Endothelial cell of umbilical vein (primary cell): ENCODE data around the gene SPSB1. TPM values are rescaled to one million over a fixed set of nuclear protein-coding genes. Genes with fewer than 3 reads are reported as not detected.

Source experiments
- BruUV-seq: library from RNA; stranded (reverse); fragments of 400-500 nt; replicated peaks from 2 replicates; lab custom pipeline; 2021; lab: Mats Ljungman, UMichigan
- CTCF ChIA-PET: fragments of 300-600, 350-600 bp; sonication (Branson Sonifier 250); formaldehyde crosslinking; loops from one replicate; lab custom pipeline; 2021; ENCODE audit warnings: antibody characterized with exemption, inconsistent platforms; lab: Charles Lee
- POLR2A ChIA-PET: fragments of 300-600, 350-600 bp; sonication (Branson Sonifier 250); formaldehyde crosslinking; loops from one replicate; lab custom pipeline; 2021; ENCODE audit warnings: antibody characterized with exemption, inconsistent platforms; lab: Charles Lee
- DNase-seq: peaks from one replicate; pipeline ENCODE4 v3.0.0-alpha.2; 2011; ENCODE audit warnings: low read depth, low spot score
- FAIRE-seq: peaks from 2 replicates; lab custom pipeline; 2011; peaks lifted over from hg19 to GRCh38; lab: Jason Lieb, UNC
- H2AFZ ChIP-seq: 2 replicates; pipeline ENCODE4 v1.6.0; 2012; ENCODE audit warnings: low read depth, low read length, control low read depth, inconsistent platforms
- H3K27ac ChIP-seq: 2 replicates; pipeline ENCODE4 v1.5.1; 2011; ENCODE audit warnings: low read depth, mild to moderate bottlenecking, control low read depth, low read length, moderate library complexity; ENCODE audit not compliant: insufficient read depth
- H3K27me3 ChIP-seq, 2 experiments: 2 replicates each; pipeline versions ENCODE4 v1.6.0 to v1.6.1; 2011; ENCODE audit warnings: low read length in 2 of 2, mixed read lengths in 1 of 2; ENCODE audit not compliant: control insufficient read depth in 2 of 2, insufficient read depth in 2 of 2
- H3K36me3 ChIP-seq, 2 experiments: 2 replicates in 1 of 2; 3 replicates in 1 of 2; pipeline ENCODE4 v1.5.1; 2011; ENCODE audit warnings: low read length in 2 of 2, mild to moderate bottlenecking in 1 of 2, moderate library complexity in 1 of 2; ENCODE audit not compliant: control insufficient read depth in 2 of 2, insufficient read depth in 2 of 2; ENCODE audit errors: extremely low read depth in 1 of 2
- H3K4me1 ChIP-seq: 3 replicates; pipeline ENCODE4 v1.5.1; 2011; ENCODE audit warnings: mild to moderate bottlenecking, low read length; ENCODE audit not compliant: control insufficient read depth, insufficient read depth; ENCODE audit errors: extremely low read depth
- H3K4me2 ChIP-seq: 2 replicates; pipeline ENCODE4 v1.6.1; 2011; ENCODE audit warnings: low read length, control low read depth, mixed read lengths; ENCODE audit not compliant: insufficient read depth
- H3K4me3 ChIP-seq, 3 experiments: fragments of 200-600 bp in 1 of 3; sonication (generic), shearing (Covaris generic) in 1 of 3; replicated peaks in 1 of 3; 2 replicates each; pipeline ENCODE4 v1.5.1; 2011 to 2016; ENCODE audit warnings: control low read depth in 3 of 3, low read length in 3 of 3, mild to moderate bottlenecking in 2 of 3, inconsistent platforms in 1 of 3, low read depth in 1 of 3, moderate library complexity in 1 of 3; ENCODE audit not compliant: insufficient read depth in 1 of 3
- H3K79me2 ChIP-seq: 2 replicates; pipeline ENCODE4 v1.6.0; 2012; ENCODE audit warnings: low read length, inconsistent platforms; ENCODE audit not compliant: control insufficient read depth, insufficient read depth
- H3K9ac ChIP-seq: replicated peaks from 2 replicates; pipeline ENCODE3; 2011; ENCODE audit warnings: low read length, control low read depth; ENCODE audit not compliant: insufficient read depth; ENCODE audit errors: extremely low read depth
- H3K9me1 ChIP-seq: replicated peaks from 3 replicates; pipeline ENCODE4 v1.6.0; 2011; ENCODE audit warnings: mild to moderate bottlenecking, low read length; ENCODE audit not compliant: control insufficient read depth, insufficient read depth; ENCODE audit errors: extremely low read depth
- H3K9me3 ChIP-seq: replicated peaks from 2 replicates; pipeline ENCODE4 v1.5.1; 2012; ENCODE audit warnings: low read length, inconsistent platforms; ENCODE audit not compliant: control insufficient read depth, insufficient read depth
- H4K20me1 ChIP-seq: replicated peaks from 2 replicates; pipeline ENCODE3; 2011; ENCODE audit warnings: mild to moderate bottlenecking, low read length; ENCODE audit not compliant: control insufficient read depth, insufficient read depth; ENCODE audit errors: extremely low read depth
- FOS ChIP-seq: IDR thresholded peaks from 2 replicates; pipeline ENCODE4 v1.6.1; 2011; ENCODE audit warnings: mild to moderate bottlenecking, low read length, moderate library complexity, borderline replicate concordance; ENCODE audit not compliant: insufficient read depth
- GATA2 ChIP-seq: IDR thresholded peaks from 2 replicates; pipeline ENCODE4 v1.7.0; 2011; ENCODE audit warnings: low read depth, mild to moderate bottlenecking, moderate library complexity, mixed read lengths, low read length; ENCODE audit not compliant: insufficient read length, insufficient read depth
- MYC ChIP-seq: IDR thresholded peaks from one replicate; pipeline ENCODE4 v1.6.1; 2011; ENCODE audit warnings: mild to moderate bottlenecking, low read depth, low read length
- POLR2A ChIP-seq: IDR thresholded peaks from 2 replicates; pipeline ENCODE4 v1.6.1; 2012; ENCODE audit warnings: low read depth, mild to moderate bottlenecking, control low read depth, low read length
- POLR2AphosphoS5 ChIP-seq: IDR thresholded peaks from 2 replicates; pipeline ENCODE4 v1.6.1; 2012; ENCODE audit warnings: low read depth, mild to moderate bottlenecking, control low read depth, low read length, moderate library complexity; ENCODE audit not compliant: insufficient read depth
- dilution Hi-C: fragments of 300-500 bp; cut with MboI; formaldehyde crosslinking; loops from one replicate; pipeline ENCODE4 v1.15.0; 2019; ENCODE audit warnings: low sequenced_read_pairs; ENCODE audit not compliant: extremely low pct_ligation_motif_present
- intact Hi-C: fragments of 100-400 bp; cut with micrococcal nuclease; formaldehyde crosslinking; loops from one replicate; pipeline ENCODE4 v1.10.0; 2022
- polyA plus RNA-seq, 4 experiments: library from polyadenylated mRNA; depleted of rRNA in 3 of 4; stranded (reverse) in 3 of 4; unstranded in 1 of 4; fragments of >200 nt; gene quantifications; 2 replicates each; pipeline versions ENCODE4 v1.2.1 to v1.2.3, GENCODE V29; 2011 to 2012; ENCODE audit warnings: missing spikeins in 1 of 4
- total RNA-seq: library from RNA; stranded (reverse); gene quantifications from 2 replicates; pipeline ENCODE4 v1.2.3, GENCODE V29; 2021
- TF ChIP-seq, protein P1 (sequence below): IDR thresholded peaks from 2 replicates; pipeline ENCODE4 v1.6.1; 2011; ENCODE audit not compliant: insufficient read depth, insufficient read length
- TF ChIP-seq, protein P2 (sequence below), 2 donors: IDR thresholded peaks; 1 replicate in 1 of 2; 2 replicates in 1 of 2; pipeline ENCODE4 v1.5.1; 2011; ENCODE audit warnings: low read length in 2 of 2, mild to moderate bottlenecking in 2 of 2, moderate library complexity in 2 of 2, control low read depth in 1 of 2, inconsistent platforms in 1 of 2, low read depth in 1 of 2; ENCODE audit not compliant: insufficient read depth in 1 of 2; ENCODE audit errors: extremely low read depth in 1 of 2

Gene SPSB1
- total and polyA plus RNA-seq, 2 donors (not counting 3 experiments of a cell fraction or from before 2014, with no cell fraction given), result 41.9 to 61.2 TPM

DNA sequence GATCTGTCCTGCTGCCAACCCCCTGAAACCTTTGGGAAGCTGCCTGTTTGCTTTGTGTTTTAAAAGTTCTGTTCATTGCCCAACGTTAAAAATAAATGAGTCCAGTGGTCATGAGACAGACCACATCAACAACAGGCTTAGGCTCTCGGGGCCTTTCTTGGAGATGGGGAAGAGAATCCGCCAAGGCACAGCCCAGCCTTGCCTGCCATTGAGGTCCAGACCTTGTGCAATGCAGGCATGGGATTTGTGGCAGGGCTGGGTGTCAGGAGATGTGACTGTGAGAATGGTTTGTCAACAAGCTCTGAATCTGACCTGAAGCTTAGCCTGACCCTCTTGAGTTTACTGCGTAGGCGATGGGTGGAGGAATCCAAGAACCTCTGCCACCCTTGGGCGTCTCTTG, 4.2 kb downstream of the SPSB1 start:
- peaks cover 15% of the 10 kb centered on the region for H3K4me1 ChIP-seq
- no TSS peak for BruUV-seq
- H3K27ac ChIP-seq, result no peak overlapping the region
- no peaks in the 10 kb centered on the region for H4K20me1 ChIP-seq
- no peak overlapping the region for H2AFZ ChIP-seq
- no peak for TF ChIP-seq POLR2A
- TF ChIP-seq FOS, result no peak
- TF ChIP-seq, protein P1, sequence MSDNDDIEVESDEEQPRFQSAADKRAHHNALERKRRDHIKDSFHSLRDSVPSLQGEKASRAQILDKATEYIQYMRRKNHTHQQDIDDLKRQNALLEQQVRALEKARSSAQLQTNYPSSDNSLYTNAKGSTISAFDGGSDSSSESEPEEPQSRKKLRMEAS, result no peak
- TF ChIP-seq POLR2AphosphoS5, result no peak
- TF ChIP-seq, protein P2, sequence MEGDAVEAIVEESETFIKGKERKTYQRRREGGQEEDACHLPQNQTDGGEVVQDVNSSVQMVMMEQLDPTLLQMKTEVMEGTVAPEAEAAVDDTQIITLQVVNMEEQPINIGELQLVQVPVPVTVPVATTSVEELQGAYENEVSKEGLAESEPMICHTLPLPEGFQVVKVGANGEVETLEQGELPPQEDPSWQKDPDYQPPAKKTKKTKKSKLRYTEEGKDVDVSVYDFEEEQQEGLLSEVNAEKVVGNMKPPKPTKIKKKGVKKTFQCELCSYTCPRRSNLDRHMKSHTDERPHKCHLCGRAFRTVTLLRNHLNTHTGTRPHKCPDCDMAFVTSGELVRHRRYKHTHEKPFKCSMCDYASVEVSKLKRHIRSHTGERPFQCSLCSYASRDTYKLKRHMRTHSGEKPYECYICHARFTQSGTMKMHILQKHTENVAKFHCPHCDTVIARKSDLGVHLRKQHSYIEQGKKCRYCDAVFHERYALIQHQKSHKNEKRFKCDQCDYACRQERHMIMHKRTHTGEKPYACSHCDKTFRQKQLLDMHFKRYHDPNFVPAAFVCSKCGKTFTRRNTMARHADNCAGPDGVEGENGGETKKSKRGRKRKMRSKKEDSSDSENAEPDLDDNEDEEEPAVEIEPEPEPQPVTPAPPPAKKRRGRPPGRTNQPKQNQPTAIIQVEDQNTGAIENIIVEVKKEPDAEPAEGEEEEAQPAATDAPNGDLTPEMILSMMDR (IDR thresholded peaks at IDR 0.05; ENCODE audit: extremely low read depth in 1 of 2, insufficient read depth in 1 of 2, low read depth in 1 of 2, low read length in 2 of 2), result no peak
- ChIA-PET POLR2A (no interaction called here), CTCF (interaction anchor here (1.4 to 1.8 kb wide), 4 partner anchors 8 to 194 kb away, joined by 4 to 6 read pairs (median 4); no protein-coding TSS in a partner anchor)
- no peak for DNase-seq
- no peaks in the 10 kb centered on the region for H3K27me3 ChIP-seq
- no peak overlapping the region for H3K4me2 ChIP-seq
- peaks cover 0 to 8% of the 10 kb centered on the region in 2 experiments for H3K36me3 ChIP-seq
- H3K9ac ChIP-seq, result no peak overlapping the region
- peaks cover 82% of the 10 kb centered on the region for H3K79me2 ChIP-seq
- H3K4me3 ChIP-seq, result no peak overlapping the region
- H3K9me3 ChIP-seq, result no peaks in the 10 kb centered on the region
- intact Hi-C loops, result no loop called here
- dilution Hi-C loops, result no loop called here
- no peaks in the 10 kb centered on the region for H3K9me1 ChIP-seq
- no peak for FAIRE-seq

DNA sequence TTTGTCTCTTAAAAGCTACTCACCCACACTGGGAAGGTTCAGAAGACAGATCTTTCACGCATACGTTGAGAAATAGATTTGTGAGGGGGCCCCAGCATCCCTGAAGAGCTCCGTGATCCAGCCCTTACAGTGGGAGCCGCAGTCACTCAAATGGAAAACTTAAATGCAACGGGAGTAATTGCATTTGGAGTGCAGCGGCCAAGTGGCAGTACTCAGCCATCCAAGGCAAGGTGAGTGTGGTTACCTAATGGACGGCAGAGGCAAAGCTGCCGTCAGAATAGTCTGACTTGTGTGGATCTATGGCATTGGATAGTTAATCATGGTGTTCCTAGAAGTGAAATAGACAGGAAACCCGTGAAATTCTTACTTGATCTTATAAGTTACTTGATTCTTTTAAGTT, 5.1 kb downstream of the SPSB1 start:
- TF ChIP-seq MYC, result no peak
- TF ChIP-seq, protein P1, result no peak
- no peak for TF ChIP-seq FOS
- no peak for TF ChIP-seq POLR2A
- TF ChIP-seq GATA2, result no peak
- TF ChIP-seq POLR2AphosphoS5, result no peak
- H3K27ac ChIP-seq, result no peak overlapping the region
- H3K9me3 ChIP-seq, result no peaks in the 10 kb centered on the region
- H2AFZ ChIP-seq, result no peak overlapping the region
- H3K4me3 ChIP-seq, result no peak overlapping the region
- dilution Hi-C loops (no loop called here), intact Hi-C loops (no loop called here)
- no peaks in the 10 kb centered on the region for H4K20me1 ChIP-seq
- H3K36me3 ChIP-seq, result peaks cover 0 to 8% of the 10 kb centered on the region in 2 experiments
- H3K4me1 ChIP-seq, result peaks cover 21% of the 10 kb centered on the region
- DNase-seq, result no peak
- no peaks in the 10 kb centered on the region for H3K9me1 ChIP-seq
- no peaks in the 10 kb centered on the region for H3K27me3 ChIP-seq
- ChIA-PET CTCF (interaction anchor here (1.4 to 1.8 kb wide), 4 partner anchors 9 to 193 kb away, joined by 4 to 6 read pairs (median 4); no protein-coding TSS in a partner anchor), POLR2A (no interaction called here)
- H3K79me2 ChIP-seq, result peaks cover 91% of the 10 kb centered on the region
- H3K4me2 ChIP-seq, result no peak overlapping the region
- BruUV-seq, result no TSS peak
- FAIRE-seq, result no peak
- no peak overlapping the region for H3K9ac ChIP-seq
